Uterus (tissue), 4 donors: ENCODE results near the gene MICB. TPM values are rescaled to one million over a fixed set of nuclear protein-coding genes. Genes with fewer than 3 reads are reported as not detected.
"Not testable (repeated sequence)": the region's sequence is repeated elsewhere in the genome, so short reads cannot be mapped to it uniquely, and the experiment has no call there.

ENCODE experiments used
- DNase-seq, 2 donors: peaks; one replicate each; pipeline ENCODE4 v3.0.0-alpha.2; 2019 to 2020
- H3K27ac ChIP-seq, 2 donors: fragments of 200-600 bp; sonication (generic); 1 replicate in 1 of 2; 2 replicates in 1 of 2; pipeline ENCODE4 v1.5.1; 2016 to 2018
- H3K27me3 ChIP-seq, 2 donors: fragments of 200-600 bp; sonication (generic); one replicate each; pipeline ENCODE4 v1.5.1; 2018 to 2019; ENCODE audit warnings: control low read depth in 1 of 2
- H3K36me3 ChIP-seq, 2 donors: fragments of 200-600 bp; sonication (generic); one replicate each; pipeline ENCODE4 v1.5.1; 2019; ENCODE audit warnings: control low read depth in 1 of 2
- H3K4me1 ChIP-seq, 2 donors: fragments of 200-600 bp; sonication (generic); one replicate each; pipeline ENCODE4 v1.5.1; 2018 to 2019; ENCODE audit warnings: control low read depth in 1 of 2
- H3K4me3 ChIP-seq, 2 donors: fragments of 200-600 bp; sonication (generic); 1 replicate in 1 of 2; 2 replicates in 1 of 2; pipeline ENCODE4 v1.5.1; 2018 to 2019; ENCODE audit warnings: mild to moderate bottlenecking in 1 of 2
- H3K9me3 ChIP-seq, 2 donors: fragments of 200-600 bp; sonication (generic); one replicate each; pipeline ENCODE4 v1.5.1; 2019; ENCODE audit warnings: control low read depth in 1 of 2
- CTCF ChIP-seq, 4 experiments: fragments of 200-600 bp in 2 of 4; fragments of 450-650 bp in 2 of 4; sonication (generic) in 2 of 4; IDR thresholded peaks; one replicate each; pipeline ENCODE4 v1.5.1; 2016 to 2019; ENCODE audit warnings: antibody characterized with exemption in 4 of 4, mild to moderate bottlenecking in 2 of 4, moderate library complexity in 1 of 4
- POLR2A ChIP-seq, 2 donors: fragments of 450-650 bp; IDR thresholded peaks; one replicate each; pipeline ENCODE4 v1.6.1; 2016; ENCODE audit warnings: antibody characterized with exemption in 2 of 2, mild to moderate bottlenecking in 1 of 2, moderate library complexity in 1 of 2
- intact Hi-C: fragments of 100-400 bp; cut with DNase I; formaldehyde crosslinking; loops from one replicate; pipeline ENCODE4 v1.15.1; 2023; ENCODE audit warnings: low total_unique reads
- total RNA-seq, 4 donors: library from RNA; depleted of rRNA in 3 of 4; stranded (reverse); fragments of >200 nt in 3 of 4; gene quantifications; one replicate each; pipeline versions ENCODE4 v1.1.0 to v1.2.4, GENCODE V29; 2014 to 2023
- donor health status: DM: yes; HTN: yes; CAD: no.

The MICB gene
- total RNA-seq, 4 donors from 2014 or later: 1.9 to 4.8 (median 2.9) TPM

GRCh38 chr6:31498748-31499147 lies 803 bp downstream of the MICB start:
- Histone ChIP-seq H3K4me3 (no peak overlapping the region), H3K27me3 (no peaks in the 10 kb centered on the region), H3K36me3 (no peaks in the 10 kb centered on the region), H3K4me1 (peaks cover 0 to 3% of the 10 kb centered on the region in 2 donors), H3K9me3 (no peaks in the 10 kb centered on the region), H3K27ac (no peak overlapping the region)
- TF ChIP-seq CTCF (IDR thresholded peaks at IDR 0.05) (no peak), POLR2A (IDR thresholded peaks at IDR 0.05) (no peak)
- intact Hi-C loops: no loop called here
- no peak for DNase-seq

GRCh38 chr6:31499648-31500047 lies 1.7 kb downstream of the MICB start:
- intact Hi-C loops: not testable (repeated sequence)

GRCh38 chr6:31502586-31502985 lies 4.6 kb downstream of the MICB start:
- Histone ChIP-seq H3K27ac (no peak overlapping the region), H3K36me3 (no peaks in the 10 kb centered on the region), H3K4me3 (no peak overlapping the region), H3K4me1 (peaks cover 0 to 3% of the 10 kb centered on the region in 2 donors), H3K9me3 (no peaks in the 10 kb centered on the region), H3K27me3 (no peaks in the 10 kb centered on the region)
- TF ChIP-seq CTCF (IDR thresholded peaks at IDR 0.05) (no peak), POLR2A (IDR thresholded peaks at IDR 0.05) (no peak)
- intact Hi-C loops: no loop called here
- no peak for DNase-seq

More at GRCh38 chr6:31499648-31500047, 1.7 kb downstream of the MICB start:
- H3K4me1 ChIP-seq, H3K9me3 ChIP-seq, H3K4me3 ChIP-seq, H3K27ac ChIP-seq, DNase-seq, H3K36me3 ChIP-seq, H3K27me3 ChIP-seq: not testable (repeated sequence)

GRCh38 chr6:31509036-31509435 lies 11.1 kb downstream of the MICB start:
- intact Hi-C loops, H3K4me1 ChIP-seq, H3K4me3 ChIP-seq, DNase-seq, H3K36me3 ChIP-seq, H3K27ac ChIP-seq, H3K9me3 ChIP-seq, H3K27me3 ChIP-seq: not testable (repeated sequence)

- intact Hi-C loops: no loop called here
- no peaks in the 10 kb centered on the region for H3K27me3 ChIP-seq
- no peaks in the 10 kb centered on the region for H3K36me3 ChIP-seq
- DNase-seq: no peak
- no peaks in the 10 kb centered on the region for H3K9me3 ChIP-seq
- H3K4me1 ChIP-seq: no peaks in the 10 kb centered on the region
- no peak overlapping the region for H3K4me3 ChIP-seq
- H3K27ac ChIP-seq: no peak overlapping the region
- TF ChIP-seq CTCF (IDR thresholded peaks at IDR 0.05): no peak
- no peak for TF ChIP-seq POLR2A (IDR thresholded peaks at IDR 0.05)
These were observed 12.1 kb downstream of the MICB start for GRCh38 chr6:31510007-31510406.

- H3K9me3 ChIP-seq: no peaks in the 10 kb centered on the region
These were observed 15.7 kb downstream of the MICB start for GRCh38 chr6:31513456-31514165.

More at GRCh38 chr6:31513456-31514165, 15.7 kb downstream of the MICB start:
- intact Hi-C loops: no loop called here
- Histone ChIP-seq H3K36me3 (no peaks in the 10 kb centered on the region), H3K27ac (no peak overlapping the region), H3K27me3 (no peaks in the 10 kb centered on the region), H3K4me1 (no peaks in the 10 kb centered on the region), H3K4me3 (no peak overlapping the region)
- TF ChIP-seq CTCF (IDR thresholded peaks at IDR 0.05) (no peak), POLR2A (IDR thresholded peaks at IDR 0.05) (no peak)
- DNase-seq: no peak
